Cortex of kidney (tissue), 1 donor: ENCODE measurements around the gene IRF6.

Experiments used
- DNase-seq: peaks from one replicate; lab custom pipeline; 2025; lab: John Stamatoyannopoulos, UW

The IRF6 gene

GRCh38 chr1:209805875-209806760 is at the start of gene IRF6:
Gene IRF6 (minus strand): TSS chr1:209806142. CDS start chr1:209801413, 4,729 bp downstream.
- peak; percentile 13 for DNase-seq

GRCh38 chr1:209855623-209856022 is 49.7 kb upstream of the IRF6 start:
- no peak for DNase-seq

GRCh38 chr1:209855006-209855405 is 49.1 kb upstream of the IRF6 start:
- no peak for DNase-seq

GRCh38 chr1:209854196-209854595 is 48.3 kb upstream of the IRF6 start:
- DNase-seq = no peak

- DNase-seq = no peak
Observed at GRCh38 chr1:209853676-209854075, 47.7 kb upstream of the IRF6 start.

GRCh38 chr1:209850342-209850979 is 44.5 kb upstream of the IRF6 start:
- DNase-seq = no peak

- no peak for DNase-seq
Observed at GRCh38 chr1:209849388-209849787, 43.4 kb upstream of the IRF6 start.

GRCh38 chr1:209845408-209845725 is 39.4 kb upstream of the IRF6 start:
- no peak for DNase-seq

GRCh38 chr1:209844695-209845407 is 38.9 kb upstream of the IRF6 start:
- no peak for DNase-seq

- no peak for DNase-seq
Observed at GRCh38 chr1:209840611-209841010, 34.7 kb upstream of the IRF6 start.

- no peak for DNase-seq
Observed at GRCh38 chr1:209839875-209840546, 34.1 kb upstream of the IRF6 start.

- DNase-seq = no peak
Observed at GRCh38 chr1:209838537-209838936, 32.6 kb upstream of the IRF6 start.

GRCh38 chr1:209837671-209838070 is 31.7 kb upstream of the IRF6 start:
- no peak for DNase-seq

- no peak for DNase-seq
Observed at GRCh38 chr1:209835782-209836298, 29.9 kb upstream of the IRF6 start.

GRCh38 chr1:209831615-209832014 is 25.7 kb upstream of the IRF6 start:
- no peak for DNase-seq

- DNase-seq = no peak
Observed at GRCh38 chr1:209830722-209831121, 24.8 kb upstream of the IRF6 start.

GRCh38 chr1:209829716-209830115 is 23.8 kb upstream of the IRF6 start:
- DNase-seq = no peak

- DNase-seq = no peak
Observed at GRCh38 chr1:209827384-209828262, 21.7 kb upstream of the IRF6 start, which contains the start of gene UTP25. Gene UTP25 (plus strand): TSS chr1:209827972. CDS start chr1:209828064, 92 bp downstream.

- no peak for DNase-seq
Observed at GRCh38 chr1:209825591-209826434, 19.9 kb upstream of the IRF6 start.
